Germinal center (tissue), 1 donor: ENCODE measurements around the gene SUGCT.

ENCODE experiments used
- DNase-seq: peaks from one replicate; pipeline ENCODE4 v3.0.0; 2012; ENCODE audit warnings: mixed read lengths, low spot score

SUGCT gene

GRCh38 chr7:40881405-40881926, 746.7 kb downstream of the SUGCT start:
- DNase-seq = no peak

GRCh38 chr7:40882071-40882658, 747.4 kb downstream of the SUGCT start:
- no peak for DNase-seq

GRCh38 chr7:40883826-40884225, 749.0 kb downstream of the SUGCT start:
- DNase-seq = no peak

GRCh38 chr7:40884241-40884640, 749.4 kb downstream of the SUGCT start:
- no peak for DNase-seq

GRCh38 chr7:40885503-40885902, 750.7 kb downstream of the SUGCT start:
- DNase-seq = no peak

- DNase-seq = no peak
Measured at GRCh38 chr7:40887099-40887498, 752.3 kb downstream of the SUGCT start.

GRCh38 chr7:40888499-40888898, 753.7 kb downstream of the SUGCT start:
- no peak for DNase-seq

- no peak for DNase-seq
Measured at GRCh38 chr7:40889099-40889498, 754.3 kb downstream of the SUGCT start.

- no peak for DNase-seq
Measured at GRCh38 chr7:40889539-40889938, 754.7 kb downstream of the SUGCT start.

GRCh38 chr7:40890088-40890692, 755.4 kb downstream of the SUGCT start:
- DNase-seq = no peak

GRCh38 chr7:40891232-40891631, 756.4 kb downstream of the SUGCT start:
- no peak for DNase-seq

- no peak for DNase-seq
Measured at GRCh38 chr7:40899151-40899550, 764.3 kb downstream of the SUGCT start.

GRCh38 chr7:40899636-40900507, 765.1 kb downstream of the SUGCT start:
- DNase-seq = no peak

GRCh38 chr7:40903872-40904271, 769.1 kb downstream of the SUGCT start:
- no peak for DNase-seq

GRCh38 chr7:40907286-40907685, 772.5 kb downstream of the SUGCT start:
- DNase-seq = no peak

- DNase-seq = no peak
Measured at GRCh38 chr7:40909346-40909980, 774.7 kb downstream of the SUGCT start.
